Ishikawa (cell line): ENCODE data around the gene CYP24A1.

Experiments used
- CEBPB ChIP-seq: IDR thresholded peaks from 2 replicates; pipeline ENCODE4 v1.6.1; 2012
- CREB1 ChIP-seq: IDR thresholded peaks from 2 replicates; pipeline ENCODE4 v1.6.1; 2012; ENCODE audit warnings: low read depth
- EGR1 ChIP-seq: IDR thresholded peaks from 2 replicates; pipeline ENCODE4 v1.6.1; 2012
- EP300 ChIP-seq: IDR thresholded peaks from 2 replicates; pipeline ENCODE4 v1.6.1; 2012; ENCODE audit warnings: borderline replicate concordance
- MAX ChIP-seq: IDR thresholded peaks from 2 replicates; pipeline ENCODE4 v1.6.1; 2012
- NFIC ChIP-seq: IDR thresholded peaks from 2 replicates; pipeline ENCODE4 v1.6.1; 2012
- RAD21 ChIP-seq: IDR thresholded peaks from 2 replicates; pipeline ENCODE4 v1.6.1; 2012; ENCODE audit warnings: low read depth
- REST ChIP-seq: IDR thresholded peaks from 2 replicates; pipeline ENCODE4 v1.6.1; 2012; ENCODE audit warnings: low read depth, mild to moderate bottlenecking
- TAF1 ChIP-seq: IDR thresholded peaks from 2 replicates; pipeline ENCODE4 v1.6.1; 2012; ENCODE audit warnings: low read depth, mild to moderate bottlenecking
- TCF12 ChIP-seq: IDR thresholded peaks from 2 replicates; pipeline ENCODE4 v1.6.1; 2012; ENCODE audit warnings: low read depth
- TEAD4 ChIP-seq: IDR thresholded peaks from 2 replicates; pipeline ENCODE4 v1.6.1; 2012
- USF1 ChIP-seq: IDR thresholded peaks from 2 replicates; pipeline ENCODE4 v1.6.1; 2012
- YY1 ChIP-seq: IDR thresholded peaks from 2 replicates; pipeline ENCODE4 v1.6.1; 2012; ENCODE audit warnings: low read depth

- TF ChIP-seq CEBPB (no peak), EP300 (no peak), NFIC (no peak), YY1 (no peak), USF1 (no peak), TCF12 (no peak), TEAD4 (no peak), MAX (no peak), CREB1 (no peak), TAF1 (no peak), RAD21 (no peak), REST (no peak), EGR1 (no peak)
Observed at GRCh38 chr20:54189630-54190029, 15.8 kb upstream of the CYP24A1 start.
